HG02943 (cell line): ENCODE data around the gene IYD.
"Not testable (repeated sequence)": the region's sequence is repeated elsewhere in the genome, so short reads cannot be mapped to it uniquely, and the experiment has no call there.

ENCODE experiments used
- ATAC-seq: cut with Tn5 transposase; IDR thresholded peaks from one replicate; pipeline ENCODE4 v1.9.1; 2021; ENCODE audit warnings: mild to moderate bottlenecking, low read depth, moderate library complexity; ENCODE audit not compliant: unreplicated experiment

Gene IYD

DNA sequence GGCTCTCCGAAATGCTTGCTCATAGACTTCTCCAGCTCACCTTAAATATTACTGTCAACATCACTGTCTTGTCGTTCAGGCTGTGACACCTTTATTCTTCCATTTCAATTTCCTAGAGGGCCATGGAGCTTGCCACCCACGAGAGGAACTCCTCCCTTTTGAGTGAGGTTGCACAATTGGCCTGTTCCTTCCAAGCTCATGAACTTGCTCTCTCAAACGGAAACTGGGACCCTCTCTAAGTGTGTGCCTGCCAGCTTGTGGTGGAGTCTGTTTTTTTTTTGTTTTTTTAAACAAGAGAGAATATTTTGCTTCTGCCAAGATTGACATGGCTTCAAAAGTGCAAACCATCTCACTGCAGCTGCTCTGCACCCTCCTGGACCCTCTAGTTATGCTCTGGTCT, 19.3 kb upstream of the IYD start:
- no peak for ATAC-seq

DNA sequence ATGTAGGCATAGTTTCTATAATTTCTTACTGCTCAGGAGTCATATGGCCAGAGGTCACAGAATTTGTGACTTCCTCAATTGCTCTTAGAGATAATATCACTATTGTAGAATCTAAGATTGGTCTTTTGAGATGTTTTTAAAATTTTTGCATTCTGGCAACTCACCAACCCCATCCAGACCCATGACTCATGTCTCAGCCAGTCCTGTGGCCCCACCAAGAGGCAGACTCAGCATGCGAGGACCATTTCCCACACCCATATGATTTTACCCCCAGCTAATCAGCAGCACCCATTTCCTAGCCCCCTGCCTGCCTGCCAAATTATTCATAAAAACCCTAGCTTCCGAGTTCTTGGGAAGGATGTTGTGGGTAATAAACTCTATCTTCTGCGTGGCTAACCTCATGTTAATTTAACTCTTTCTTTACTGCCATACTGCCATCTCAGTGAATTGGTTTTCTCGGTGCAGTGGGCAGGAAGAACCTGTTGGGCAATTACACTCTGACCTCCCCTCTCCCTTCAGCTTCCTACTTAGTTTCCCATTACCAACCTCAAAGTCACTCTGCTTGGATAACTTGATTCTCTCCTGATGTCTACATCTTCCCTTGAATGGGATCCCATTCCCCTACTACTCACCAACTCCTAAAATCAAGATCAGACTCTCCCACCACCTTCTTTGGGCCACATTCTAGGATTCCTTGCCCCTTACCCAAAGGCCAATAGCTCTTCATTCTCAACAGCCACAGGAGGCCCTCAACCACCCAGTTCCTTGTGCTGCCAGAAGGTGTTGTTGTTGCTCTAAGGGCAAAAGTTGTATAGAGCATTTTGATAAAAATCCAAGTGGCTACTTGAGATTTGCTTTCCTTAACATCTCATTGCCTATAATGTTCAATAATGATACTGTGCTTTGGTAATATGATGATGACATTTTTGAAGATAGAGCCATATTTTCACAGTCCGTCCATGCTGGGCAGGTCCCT, 16.2 kb upstream of the IYD start:
- ATAC-seq: no peak

DNA sequence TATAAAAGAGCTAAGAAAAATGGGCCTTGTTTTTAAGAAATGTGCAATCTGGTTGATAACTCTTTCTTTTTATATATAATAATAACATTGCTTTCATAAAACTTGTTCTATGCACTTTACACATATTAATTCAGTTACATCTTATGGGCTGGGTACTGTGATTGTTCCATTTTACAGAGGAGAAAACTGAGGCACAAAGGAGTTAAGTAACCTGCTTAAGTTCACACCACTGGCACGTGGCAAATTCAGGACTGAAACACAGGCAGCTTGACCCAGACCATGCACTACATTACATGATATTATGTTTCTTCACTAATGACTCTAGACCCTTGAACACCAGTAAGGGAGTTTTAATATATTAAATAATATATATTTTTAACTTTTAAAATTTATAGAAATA, 15.4 kb upstream of the IYD start:
- ATAC-seq: no peak

DNA sequence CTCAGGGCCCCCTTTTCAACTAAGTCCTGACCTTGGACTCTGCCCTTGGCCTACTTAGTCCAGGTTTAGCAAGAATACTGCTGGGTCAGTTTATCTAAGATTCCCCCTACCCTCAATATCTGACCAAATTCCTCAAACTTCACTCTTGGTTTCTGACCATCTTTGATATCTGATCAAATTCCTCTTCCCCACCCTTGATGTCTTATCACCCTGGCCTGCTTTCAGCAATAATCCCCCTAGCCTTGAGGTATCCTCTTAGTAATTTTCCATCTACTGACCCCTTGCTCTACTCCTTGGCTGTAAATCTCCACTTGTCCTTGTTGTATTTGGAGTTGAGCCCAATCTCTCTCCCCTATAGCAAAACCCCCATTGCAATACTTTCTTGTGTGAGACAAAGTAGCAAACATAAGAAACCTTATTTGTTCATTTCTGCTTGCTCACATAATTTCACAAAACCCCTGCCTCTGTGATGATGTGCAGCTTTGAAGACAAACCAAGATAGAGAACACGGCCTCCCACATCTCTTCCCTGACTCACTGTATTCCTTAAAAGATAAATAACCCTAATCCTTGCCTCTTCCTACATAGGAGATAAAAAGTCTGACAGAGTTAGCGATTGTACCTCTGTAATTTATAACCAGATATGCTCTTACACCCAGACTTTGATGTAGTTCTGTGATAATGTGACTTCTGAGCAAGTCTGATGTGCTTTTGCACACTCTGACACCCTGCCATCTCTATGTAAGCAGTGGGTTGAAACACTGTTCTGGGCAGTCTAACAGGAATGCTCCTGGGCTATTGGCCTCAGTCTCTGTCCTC, 13.8 kb upstream of the IYD start:
- ATAC-seq: no peak

DNA sequence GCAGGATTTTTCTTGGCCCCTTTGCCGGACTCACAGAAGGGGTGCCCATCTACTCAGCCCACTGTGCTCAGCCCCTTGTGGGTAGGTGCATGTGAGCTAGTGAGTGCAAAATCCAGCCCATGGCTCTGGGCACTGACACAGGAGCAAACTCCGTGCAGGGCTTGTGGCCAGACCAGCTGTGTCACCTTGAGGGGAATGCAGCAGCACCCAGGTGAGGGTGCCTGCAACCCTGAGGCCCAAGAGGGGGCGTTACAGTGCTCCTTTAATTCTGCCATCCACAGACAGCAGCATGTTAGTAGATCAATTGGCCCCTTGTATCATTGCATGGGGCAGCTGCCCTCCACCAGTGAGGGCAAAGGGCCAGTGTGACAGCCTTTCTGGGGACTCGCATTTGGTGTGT, 12.9 kb upstream of the IYD start:
- no peak for ATAC-seq

DNA sequence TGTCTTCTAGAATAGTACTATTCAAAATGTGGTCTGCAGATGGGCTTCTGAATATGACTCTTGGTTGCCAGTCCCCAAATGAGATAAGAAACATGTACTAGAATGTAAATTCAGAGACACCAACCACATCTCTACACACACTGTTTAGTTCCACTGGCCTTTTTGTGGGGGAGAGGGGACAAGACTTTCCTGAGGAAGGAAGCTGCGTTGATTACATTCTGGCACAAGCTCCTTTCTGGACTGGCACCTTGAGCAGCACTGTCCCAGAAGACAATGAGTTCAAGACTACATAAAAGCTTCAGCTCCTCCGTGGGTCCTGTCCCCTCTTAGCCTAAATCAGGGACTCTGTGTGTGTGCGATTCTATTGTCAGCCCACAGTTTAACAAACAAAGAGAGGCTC, 6.9 kb upstream of the IYD start:
- no peak for ATAC-seq

DNA sequence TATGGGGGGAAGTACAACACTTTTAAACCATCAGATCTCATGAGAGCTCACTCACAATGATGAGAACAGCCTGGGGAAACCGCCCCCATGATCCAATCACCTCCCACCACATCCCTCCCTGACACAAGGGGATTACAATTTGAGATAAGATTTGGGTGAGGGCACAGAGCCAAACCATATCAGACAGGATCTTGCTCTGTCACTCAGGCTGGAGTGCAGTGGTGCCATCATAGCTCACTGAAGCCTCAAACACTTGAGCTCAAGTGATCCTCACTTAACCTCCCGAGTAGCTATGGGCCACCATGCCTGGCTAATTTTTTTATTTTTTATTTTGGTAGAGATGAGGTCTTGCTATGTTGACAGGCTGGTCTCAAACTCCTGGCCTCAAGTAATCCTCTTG, 5.1 kb upstream of the IYD start:
- no peak for ATAC-seq

DNA sequence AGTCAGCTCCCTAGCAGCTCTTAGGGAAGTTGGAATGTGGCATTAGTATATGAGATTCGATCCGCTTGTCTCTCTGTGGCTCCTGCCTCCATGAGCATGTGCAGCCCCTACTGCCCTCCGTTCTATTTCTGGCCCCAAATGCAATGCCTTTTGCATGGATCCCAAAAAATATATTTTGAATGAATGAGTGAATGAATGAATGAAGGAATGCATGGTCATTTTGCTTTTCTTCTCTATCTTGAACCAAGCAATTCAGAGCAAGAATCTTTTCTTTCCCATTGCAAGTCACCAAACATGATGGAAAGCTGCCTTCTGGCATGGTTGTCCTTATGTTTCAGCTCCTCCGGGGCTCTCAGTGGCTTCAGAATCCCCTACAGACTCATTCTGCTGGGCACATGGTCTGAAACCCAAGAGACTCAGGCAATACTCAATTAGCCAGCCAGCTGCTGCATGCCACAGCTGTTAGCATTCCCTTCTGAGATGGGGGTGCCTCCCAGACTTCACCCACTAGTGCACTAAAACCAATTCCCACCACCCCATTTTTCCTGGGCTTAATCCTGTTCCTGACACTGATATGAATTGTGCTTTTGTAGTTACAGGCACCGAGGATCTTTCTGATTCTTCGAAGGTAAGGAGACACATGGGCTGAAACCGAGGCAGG, 2.6 kb upstream of the IYD start:
- ATAC-seq: no peak

DNA sequence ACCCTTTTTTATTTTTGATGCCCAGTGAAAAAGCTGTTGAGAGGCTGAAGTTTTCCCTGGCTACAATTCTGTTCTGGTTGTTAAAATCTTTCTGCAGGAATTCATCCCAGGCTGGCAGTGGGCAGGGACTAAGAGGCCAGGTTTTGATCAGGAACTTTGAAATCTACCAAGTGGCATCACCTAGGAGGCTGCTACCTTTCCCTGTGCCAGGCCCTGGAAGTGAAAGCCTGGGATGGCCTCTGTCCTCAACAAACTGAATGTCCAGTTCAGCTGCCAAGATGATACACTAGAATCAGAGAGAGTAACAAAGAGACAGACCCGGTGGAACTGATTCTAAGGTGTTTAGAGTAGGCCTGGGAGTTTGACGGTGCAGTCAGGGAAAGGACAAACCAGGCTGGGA, 596 bp downstream of the IYD start:
- ATAC-seq: no peak

DNA sequence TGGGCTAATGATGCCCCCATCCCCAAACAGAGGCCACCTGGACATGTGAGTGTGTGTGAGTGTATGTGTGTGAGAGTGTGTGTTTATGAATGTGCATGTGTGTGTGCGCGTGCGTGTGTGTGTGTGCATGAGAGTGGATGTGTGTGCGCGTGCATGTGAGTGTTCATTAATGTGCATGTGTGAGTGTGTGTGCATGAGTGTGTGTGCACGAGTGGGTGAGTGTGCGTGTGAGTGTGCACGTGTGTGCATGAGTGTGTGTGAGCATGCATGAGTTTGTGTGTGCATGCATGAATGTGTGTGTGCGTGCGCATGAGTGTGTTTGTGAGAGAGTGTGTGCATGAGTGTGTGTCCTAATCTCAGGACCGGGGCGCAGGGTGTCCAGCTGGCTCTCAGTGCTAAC, 1.3 kb downstream of the IYD start:
- ATAC-seq: no peak

DNA sequence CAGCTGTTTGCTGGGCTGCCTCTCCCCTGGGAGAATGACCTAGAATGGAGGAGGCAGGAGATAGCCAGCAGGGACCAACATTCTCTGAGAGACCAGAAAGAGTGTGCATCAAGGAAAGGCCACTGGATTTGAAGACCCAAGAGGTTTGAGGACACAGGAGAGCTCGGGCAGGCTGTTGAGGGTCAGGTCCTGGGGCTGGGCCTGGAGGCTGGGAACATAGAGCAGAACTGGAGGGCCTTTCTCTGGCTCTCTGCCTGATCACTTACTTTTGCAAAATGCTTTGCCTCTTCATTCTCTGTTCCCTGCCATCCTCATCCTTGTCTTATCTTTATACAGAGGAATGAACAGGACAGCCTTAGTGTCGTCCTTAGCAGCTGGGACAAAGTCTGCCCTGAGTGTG, 2.5 kb downstream of the IYD start:
- no peak for ATAC-seq

DNA sequence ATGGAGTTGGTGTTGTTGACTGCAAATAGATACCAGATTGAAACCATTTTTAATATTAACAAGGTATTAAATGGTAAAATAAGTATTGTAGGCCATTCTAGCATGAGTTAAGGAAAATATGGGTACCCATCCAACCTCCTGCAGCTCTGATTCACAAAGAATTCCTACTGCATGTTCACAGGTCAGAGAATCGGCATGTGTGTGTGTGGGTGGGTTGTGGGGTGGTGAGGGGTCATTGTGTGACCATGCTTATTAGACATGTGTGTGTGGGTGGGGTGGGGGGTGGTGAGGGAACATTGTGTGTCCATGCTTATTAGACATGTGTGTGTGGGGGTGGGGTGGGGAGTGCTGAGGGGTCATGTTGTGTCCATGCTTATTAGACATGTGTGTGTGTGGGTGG, 3.2 kb downstream of the IYD start:
- ATAC-seq: no peak

DNA sequence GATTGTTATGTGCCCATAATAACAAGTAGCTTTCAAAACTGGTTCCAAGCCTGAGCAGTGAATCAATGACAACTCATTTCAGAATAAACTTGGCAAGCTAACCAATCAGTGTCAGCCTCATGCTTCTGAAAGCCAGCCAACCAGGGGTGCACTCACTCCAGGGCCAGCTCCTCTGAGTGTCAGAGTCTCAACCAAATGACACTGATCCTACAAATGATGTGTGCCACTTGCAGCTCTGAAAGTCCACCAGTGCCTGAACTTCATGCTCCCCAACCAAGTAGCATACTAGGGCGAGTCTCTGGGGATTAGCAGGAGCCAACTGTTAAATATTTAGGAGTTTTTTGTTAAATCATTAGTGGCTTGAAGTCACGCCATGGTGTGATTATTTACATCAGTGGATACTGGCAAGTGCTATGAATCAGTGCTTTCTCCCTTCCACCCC, 4.5 kb downstream of the IYD start:
- no peak for ATAC-seq

DNA sequence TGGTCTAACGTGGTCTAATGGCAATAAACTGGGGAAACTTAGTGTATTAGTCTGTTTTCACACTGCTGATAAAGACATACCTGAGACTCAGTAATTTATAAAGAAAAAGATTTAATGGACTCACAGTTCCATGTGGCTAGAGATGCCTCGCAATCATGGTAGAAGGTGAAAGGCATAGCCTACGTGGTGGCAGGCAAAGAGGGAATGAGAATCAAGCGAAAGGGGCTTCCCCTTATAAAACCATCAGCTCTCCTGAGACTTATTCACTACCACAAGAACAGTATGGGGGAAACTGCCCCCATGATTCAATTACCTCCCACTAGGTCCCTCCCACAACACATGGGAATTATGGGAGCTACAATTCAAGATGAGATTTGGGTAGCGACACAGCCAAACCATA, 5.5 kb downstream of the IYD start:
- ATAC-seq: not testable (repeated sequence)

DNA sequence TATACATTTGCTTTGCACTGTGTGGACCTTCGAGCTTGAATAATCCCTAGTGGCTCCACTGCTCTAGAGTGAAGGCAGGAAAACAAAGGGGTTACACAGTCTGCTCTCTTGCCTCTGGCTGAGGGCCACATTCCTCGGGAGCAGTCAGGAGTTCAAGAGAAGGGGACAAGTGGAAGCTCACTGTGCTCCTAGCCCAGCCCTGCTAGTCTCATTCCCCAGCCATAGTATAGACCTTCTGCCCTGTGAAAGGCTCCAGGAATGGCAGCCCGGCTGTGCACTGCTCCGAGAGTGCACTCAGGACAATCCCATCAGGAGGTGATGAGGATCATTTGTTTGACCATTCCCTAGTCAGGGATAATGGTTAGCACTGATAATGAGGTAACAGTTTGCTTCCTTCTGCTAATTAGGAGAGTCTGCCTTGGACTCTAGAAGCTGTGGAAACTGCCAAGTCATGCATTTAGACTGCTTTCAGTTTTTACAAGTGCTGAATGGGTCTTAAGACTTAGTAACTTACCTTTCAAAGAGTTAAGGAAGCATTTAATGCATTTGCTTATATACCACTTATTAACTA, 8.5 kb downstream of the IYD start:
- ATAC-seq: no peak

DNA sequence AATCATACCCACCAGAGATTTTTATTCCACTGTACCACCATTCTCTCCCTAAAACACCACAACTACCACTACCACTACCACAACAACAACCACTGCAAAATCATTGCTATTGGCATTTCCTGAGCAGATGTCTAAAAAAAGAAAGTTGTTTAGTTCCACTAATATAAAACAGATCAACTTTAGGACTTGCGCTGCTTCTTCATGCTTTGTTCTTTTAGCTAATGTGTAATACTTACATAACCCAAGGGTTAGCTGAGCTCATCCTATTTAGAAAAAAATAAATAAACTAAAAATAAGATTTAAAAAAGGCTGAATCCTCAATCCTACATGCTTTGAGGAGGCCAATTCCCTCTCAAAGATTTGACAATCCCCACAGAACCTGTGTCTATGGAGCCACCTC, 11.4 kb downstream of the IYD start:
- no peak for ATAC-seq

DNA sequence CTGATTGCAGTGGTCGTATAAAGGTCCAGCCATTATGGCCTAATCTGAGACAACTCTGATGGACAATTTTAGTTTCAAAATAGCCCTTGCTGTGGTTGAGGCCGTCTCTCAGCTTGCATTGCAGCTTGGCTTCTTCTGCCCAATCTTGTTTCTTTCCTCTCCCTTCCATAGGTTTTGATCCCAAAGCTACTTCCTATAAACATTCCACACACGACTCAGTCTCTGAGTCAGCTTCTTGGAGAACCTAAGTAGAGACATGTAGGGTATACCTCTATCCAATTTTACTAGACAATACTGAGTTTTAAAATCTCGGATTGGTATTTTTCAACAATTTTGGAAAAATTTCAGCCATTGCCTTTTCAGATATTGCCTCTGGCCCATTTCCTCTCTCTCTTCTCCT, 13.4 kb downstream of the IYD start:
- ATAC-seq: no peak

DNA sequence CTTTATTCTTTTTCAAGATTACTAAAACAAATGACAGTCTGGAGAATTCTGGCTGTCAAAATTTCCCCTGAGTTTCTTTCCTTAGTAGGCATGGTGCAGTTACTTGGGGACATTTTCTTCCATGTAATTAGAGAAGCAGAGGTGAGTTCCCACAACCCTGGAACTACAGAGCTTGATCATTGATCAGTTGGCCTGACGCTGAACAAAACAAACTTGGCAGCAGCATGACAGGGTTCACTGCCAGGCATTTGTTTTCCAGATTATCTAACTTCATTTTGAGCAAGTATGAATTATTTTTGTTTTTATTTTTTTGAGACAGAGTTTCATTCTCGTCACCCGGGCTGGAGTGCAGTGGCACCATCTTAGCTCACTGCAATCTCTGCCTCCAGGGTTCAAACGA, 22.6 kb downstream of the IYD start:
- no peak for ATAC-seq

DNA sequence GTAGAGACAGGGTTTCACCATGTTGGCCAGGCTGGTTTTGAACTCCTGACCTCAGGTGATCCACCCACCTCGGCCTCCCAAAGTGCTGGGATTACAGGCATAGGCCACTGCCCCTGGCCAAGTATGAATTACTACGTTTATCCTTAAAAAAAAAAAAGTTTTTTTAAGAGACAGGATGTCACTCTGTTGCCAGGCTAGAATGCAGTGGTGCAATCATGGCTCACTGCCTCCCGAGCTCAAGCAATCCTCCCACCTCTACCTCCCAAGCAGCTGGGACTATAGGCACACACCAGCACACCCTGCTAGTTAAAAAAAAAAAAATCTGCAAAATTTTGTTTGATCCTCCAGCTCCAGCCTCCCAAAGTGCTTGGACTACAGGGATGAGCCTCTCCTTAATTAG, 23.1 kb downstream of the IYD start:
- ATAC-seq: no peak

DNA sequence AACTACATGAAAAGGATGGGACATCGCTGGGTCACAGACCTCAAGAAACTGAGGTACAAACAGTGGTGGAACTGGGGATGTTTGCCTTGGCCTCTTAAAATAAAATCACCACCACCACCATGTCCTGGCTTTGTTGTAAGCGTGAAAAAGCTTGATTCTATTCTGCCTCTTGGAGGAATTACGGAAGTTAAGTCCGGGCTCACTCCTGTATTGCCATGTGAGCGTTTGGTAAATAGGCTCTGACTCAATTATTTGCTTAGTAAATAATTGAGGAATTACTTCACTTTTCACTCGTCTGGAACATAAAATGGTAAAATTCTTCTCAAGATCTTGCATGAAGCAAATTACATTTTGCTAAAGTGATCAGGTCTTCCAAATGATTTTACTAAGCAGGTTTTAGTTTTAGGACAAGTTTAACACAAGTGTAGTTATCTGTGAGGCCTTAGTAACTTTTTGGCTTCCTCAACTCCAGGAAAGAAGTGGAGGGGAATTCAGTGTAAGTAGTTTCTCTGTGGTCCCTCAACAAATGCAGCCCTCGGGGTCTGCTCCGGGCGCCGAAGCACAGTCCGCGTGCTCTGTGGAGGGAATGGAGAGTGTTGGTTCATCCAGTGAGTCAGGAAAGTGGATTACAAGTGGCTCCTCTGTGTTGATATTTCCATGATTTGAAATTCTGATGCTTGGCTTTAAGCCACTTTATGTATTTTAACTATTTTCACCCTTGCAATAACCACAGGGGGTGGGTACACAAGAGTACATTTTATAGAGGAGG, 23.8 kb downstream of the IYD start:
- no peak for ATAC-seq
